ENCODE data around the gene ARID1B. TPM values are rescaled to one million over a fixed set of nuclear protein-coding genes. Genes with fewer than 3 reads are reported as not detected.

The ARID1B gene
- total and polyA plus RNA-seq, 9 of the 15 experiments (the other 6 are each of a cell fraction or from before 2014, with no cell fraction given): 12.5 to 50.5 (median 25.8) TPM

DNA sequence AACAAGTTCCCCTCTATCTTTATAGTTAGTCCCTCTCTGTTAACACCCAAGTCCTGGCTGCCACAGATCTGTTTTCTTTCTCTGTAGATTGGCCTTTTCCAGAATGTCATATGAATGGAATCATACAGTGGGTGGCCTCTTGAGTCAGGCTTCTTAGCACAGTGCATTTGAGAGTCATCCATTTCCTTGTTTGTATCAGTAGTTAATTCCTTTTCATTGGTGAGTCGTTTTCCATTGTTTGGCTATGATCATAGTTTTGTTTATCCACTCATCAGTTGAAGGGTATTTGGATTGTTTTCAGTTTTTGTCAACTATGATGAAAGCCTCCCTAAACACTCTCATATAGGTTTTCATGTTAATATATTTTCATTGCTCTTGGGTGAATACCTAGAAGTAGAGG is 248.3 kb downstream of the ARID1B start (continued):
- TF ChIP-seq, protein P1, sequence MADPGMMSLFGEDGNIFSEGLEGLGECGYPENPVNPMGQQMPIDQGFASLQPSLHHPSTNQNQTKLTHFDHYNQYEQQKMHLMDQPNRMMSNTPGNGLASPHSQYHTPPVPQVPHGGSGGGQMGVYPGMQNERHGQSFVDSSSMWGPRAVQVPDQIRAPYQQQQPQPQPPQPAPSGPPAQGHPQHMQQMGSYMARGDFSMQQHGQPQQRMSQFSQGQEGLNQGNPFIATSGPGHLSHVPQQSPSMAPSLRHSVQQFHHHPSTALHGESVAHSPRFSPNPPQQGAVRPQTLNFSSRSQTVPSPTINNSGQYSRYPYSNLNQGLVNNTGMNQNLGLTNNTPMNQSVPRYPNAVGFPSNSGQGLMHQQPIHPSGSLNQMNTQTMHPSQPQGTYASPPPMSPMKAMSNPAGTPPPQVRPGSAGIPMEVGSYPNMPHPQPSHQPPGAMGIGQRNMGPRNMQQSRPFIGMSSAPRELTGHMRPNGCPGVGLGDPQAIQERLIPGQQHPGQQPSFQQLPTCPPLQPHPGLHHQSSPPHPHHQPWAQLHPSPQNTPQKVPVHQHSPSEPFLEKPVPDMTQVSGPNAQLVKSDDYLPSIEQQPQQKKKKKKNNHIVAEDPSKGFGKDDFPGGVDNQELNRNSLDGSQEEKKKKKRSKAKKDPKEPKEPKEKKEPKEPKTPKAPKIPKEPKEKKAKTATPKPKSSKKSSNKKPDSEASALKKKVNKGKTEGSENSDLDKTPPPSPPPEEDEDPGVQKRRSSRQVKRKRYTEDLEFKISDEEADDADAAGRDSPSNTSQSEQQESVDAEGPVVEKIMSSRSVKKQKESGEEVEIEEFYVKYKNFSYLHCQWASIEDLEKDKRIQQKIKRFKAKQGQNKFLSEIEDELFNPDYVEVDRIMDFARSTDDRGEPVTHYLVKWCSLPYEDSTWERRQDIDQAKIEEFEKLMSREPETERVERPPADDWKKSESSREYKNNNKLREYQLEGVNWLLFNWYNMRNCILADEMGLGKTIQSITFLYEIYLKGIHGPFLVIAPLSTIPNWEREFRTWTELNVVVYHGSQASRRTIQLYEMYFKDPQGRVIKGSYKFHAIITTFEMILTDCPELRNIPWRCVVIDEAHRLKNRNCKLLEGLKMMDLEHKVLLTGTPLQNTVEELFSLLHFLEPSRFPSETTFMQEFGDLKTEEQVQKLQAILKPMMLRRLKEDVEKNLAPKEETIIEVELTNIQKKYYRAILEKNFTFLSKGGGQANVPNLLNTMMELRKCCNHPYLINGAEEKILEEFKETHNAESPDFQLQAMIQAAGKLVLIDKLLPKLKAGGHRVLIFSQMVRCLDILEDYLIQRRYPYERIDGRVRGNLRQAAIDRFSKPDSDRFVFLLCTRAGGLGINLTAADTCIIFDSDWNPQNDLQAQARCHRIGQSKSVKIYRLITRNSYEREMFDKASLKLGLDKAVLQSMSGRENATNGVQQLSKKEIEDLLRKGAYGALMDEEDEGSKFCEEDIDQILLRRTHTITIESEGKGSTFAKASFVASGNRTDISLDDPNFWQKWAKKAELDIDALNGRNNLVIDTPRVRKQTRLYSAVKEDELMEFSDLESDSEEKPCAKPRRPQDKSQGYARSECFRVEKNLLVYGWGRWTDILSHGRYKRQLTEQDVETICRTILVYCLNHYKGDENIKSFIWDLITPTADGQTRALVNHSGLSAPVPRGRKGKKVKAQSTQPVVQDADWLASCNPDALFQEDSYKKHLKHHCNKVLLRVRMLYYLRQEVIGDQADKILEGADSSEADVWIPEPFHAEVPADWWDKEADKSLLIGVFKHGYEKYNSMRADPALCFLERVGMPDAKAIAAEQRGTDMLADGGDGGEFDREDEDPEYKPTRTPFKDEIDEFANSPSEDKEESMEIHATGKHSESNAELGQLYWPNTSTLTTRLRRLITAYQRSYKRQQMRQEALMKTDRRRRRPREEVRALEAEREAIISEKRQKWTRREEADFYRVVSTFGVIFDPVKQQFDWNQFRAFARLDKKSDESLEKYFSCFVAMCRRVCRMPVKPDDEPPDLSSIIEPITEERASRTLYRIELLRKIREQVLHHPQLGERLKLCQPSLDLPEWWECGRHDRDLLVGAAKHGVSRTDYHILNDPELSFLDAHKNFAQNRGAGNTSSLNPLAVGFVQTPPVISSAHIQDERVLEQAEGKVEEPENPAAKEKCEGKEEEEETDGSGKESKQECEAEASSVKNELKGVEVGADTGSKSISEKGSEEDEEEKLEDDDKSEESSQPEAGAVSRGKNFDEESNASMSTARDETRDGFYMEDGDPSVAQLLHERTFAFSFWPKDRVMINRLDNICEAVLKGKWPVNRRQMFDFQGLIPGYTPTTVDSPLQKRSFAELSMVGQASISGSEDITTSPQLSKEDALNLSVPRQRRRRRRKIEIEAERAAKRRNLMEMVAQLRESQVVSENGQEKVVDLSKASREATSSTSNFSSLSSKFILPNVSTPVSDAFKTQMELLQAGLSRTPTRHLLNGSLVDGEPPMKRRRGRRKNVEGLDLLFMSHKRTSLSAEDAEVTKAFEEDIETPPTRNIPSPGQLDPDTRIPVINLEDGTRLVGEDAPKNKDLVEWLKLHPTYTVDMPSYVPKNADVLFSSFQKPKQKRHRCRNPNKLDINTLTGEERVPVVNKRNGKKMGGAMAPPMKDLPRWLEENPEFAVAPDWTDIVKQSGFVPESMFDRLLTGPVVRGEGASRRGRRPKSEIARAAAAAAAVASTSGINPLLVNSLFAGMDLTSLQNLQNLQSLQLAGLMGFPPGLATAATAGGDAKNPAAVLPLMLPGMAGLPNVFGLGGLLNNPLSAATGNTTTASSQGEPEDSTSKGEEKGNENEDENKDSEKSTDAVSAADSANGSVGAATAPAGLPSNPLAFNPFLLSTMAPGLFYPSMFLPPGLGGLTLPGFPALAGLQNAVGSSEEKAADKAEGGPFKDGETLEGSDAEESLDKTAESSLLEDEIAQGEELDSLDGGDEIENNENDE (IDR thresholded peaks at IDR 0.05; ENCODE audit: low read depth, low read length): no peak
- TF ChIP-seq CBX3 (IDR thresholded peaks at IDR 0.05; ENCODE audit: borderline replicate concordance in 1 of 2, low read length in 2 of 2) (peak in 1 of 2 experiments; percentile 99; a peak in 2 of 3 replicates), HIVEP1 (CRISPR knock-in tag; IDR thresholded peaks at IDR 0.05) (no peak)
